Stomach (tissue), 9 donors: ENCODE data around the gene SLC44A1. TPM values are rescaled to one million over a fixed set of nuclear protein-coding genes. Genes with fewer than 3 reads are reported as not detected.

ENCODE experiments used
- DNase-seq, 2 donors: peaks; one replicate each; pipeline versions ENCODE4 v3.0.0 to v3.0.0-alpha.2; 2013 to 2019
- H3K27ac ChIP-seq, 5 donors: fragments of 200-600 bp in 4 of 5; sonication (generic) in 4 of 5; one replicate each; pipeline ENCODE4 v1.5.1; 2013 to 2019; ENCODE audit warnings: mild to moderate bottlenecking in 1 of 5, moderate library complexity in 1 of 5
- H3K27me3 ChIP-seq, 3 donors: fragments of 200-600 bp; sonication (generic); one replicate each; pipeline ENCODE4 v1.5.1; 2017 to 2019; ENCODE audit warnings: mixed run types in 1 of 3
- H3K36me3 ChIP-seq, 4 donors: fragments of 200-600 bp; sonication (generic); 1 replicate in 3 of 4; 2 replicates in 1 of 4; pipeline ENCODE4 v1.5.1; 2016 to 2019
- H3K4me1 ChIP-seq, 4 donors: fragments of 200-600 bp; sonication (generic); one replicate each; pipeline ENCODE4 v1.5.1; 2016 to 2019
- H3K4me3 ChIP-seq, 4 donors: fragments of 200-600 bp; sonication (generic) in 3 of 4; one replicate each; pipeline ENCODE4 v1.5.1; 2016 to 2019; ENCODE audit warnings: mild to moderate bottlenecking in 1 of 4
- H3K9me3 ChIP-seq, 4 donors: fragments of 200-600 bp; sonication (generic); one replicate each; pipeline ENCODE4 v1.5.1; 2016 to 2019
- EP300 ChIP-seq: sonication (generic); formaldehyde crosslinking; IDR thresholded peaks from one replicate; pipeline ENCODE4 v1.6.1; 2017; ENCODE audit warnings: antibody characterized with exemption
- POLR2A ChIP-seq, 4 donors: fragments of 450-650 bp; IDR thresholded peaks; one replicate each; pipeline ENCODE4 v1.6.1; 2016; ENCODE audit warnings: antibody characterized with exemption in 4 of 4, control low read depth in 2 of 4, mild to moderate bottlenecking in 1 of 4, moderate library complexity in 1 of 4
- POLR2AphosphoS5 ChIP-seq, 3 donors: sonication (generic); formaldehyde crosslinking; IDR thresholded peaks; one replicate each; pipeline ENCODE4 v1.6.1; 2016; ENCODE audit warnings: antibody characterized with exemption in 3 of 3
- WGBS, 5 donors: extraction: QIAGEN DNeasy Blood & Tissue Kit in 3 of 5; methylation state at CpG; one replicate each; pipeline versions ENCODE4 v1.1.5 to v1.1.7; 2013 to 2018; 5-methylcytosine and 5-hydroxymethylcytosine counted together
- intact Hi-C: fragments of 100-400 bp; cut with DNase I; formaldehyde crosslinking; loops from one replicate; pipeline ENCODE4 v1.15.1; 2023; ENCODE audit warnings: low total_unique reads
- polyA plus RNA-seq, 3 donors: library from polyadenylated mRNA; stranded (reverse); fragments of 200-250 nt; gene quantifications; one replicate each; pipeline ENCODE4 v1.2.3, GENCODE V29; 2013
- total RNA-seq, 5 donors: library from RNA; depleted of rRNA; stranded (reverse); fragments of >200 nt; gene quantifications; one replicate each; pipeline versions ENCODE4 v1.1.0 to v1.2.3, GENCODE V29; 2014 to 2016
- TF ChIP-seq, protein P1 (sequence below), 7 experiments: fragments of 450-650 bp in 4 of 7; fragments of 200-600 bp in 3 of 7; sonication (generic) in 3 of 7; IDR thresholded peaks; one replicate each; pipeline ENCODE4 v1.5.1; 2016 to 2019; ENCODE audit warnings: antibody characterized with exemption in 7 of 7, control low read depth in 2 of 7, mild to moderate bottlenecking in 1 of 7
- donor health status: healthy with polysubstance abuse.
- donor health status: Bipolar disorder and iron deficiency.
- donor health status: healthy.

The SLC44A1 gene
- total and polyA plus RNA-seq, 8 donors = 5.7 to 82.8 (median 16.1) TPM

DNA sequence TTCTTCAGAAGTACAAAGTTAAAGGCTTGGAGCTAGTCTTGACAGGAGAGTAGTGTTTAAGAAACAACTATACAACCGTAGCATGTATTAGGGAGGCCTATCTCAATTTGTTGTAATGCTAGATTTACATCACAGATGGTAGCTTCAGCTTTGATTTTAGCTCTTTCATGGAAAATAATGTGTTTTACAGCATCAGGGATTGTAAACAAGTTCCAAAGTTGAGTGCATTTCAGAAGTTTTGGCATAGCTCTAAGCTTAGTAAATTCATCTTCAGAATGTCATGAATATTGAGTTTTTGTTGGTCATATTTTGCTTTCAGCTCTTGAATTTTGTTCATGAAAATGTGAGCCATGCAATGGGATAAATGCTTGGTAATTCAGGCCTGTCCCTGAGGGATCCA, 30.7 kb downstream of the SLC44A1 start:
- Histone ChIP-seq H3K36me3 (no peaks in the 10 kb centered on the region), H3K4me1 (peaks cover 0 to 28% (median 9%) of the 10 kb centered on the region in 4 donors), H3K9me3 (no peaks in the 10 kb centered on the region), H3K27me3 (no peaks in the 10 kb centered on the region), H3K27ac (no peak overlapping the region), H3K4me3 (no peak overlapping the region)
- DNase-seq = no peak
- WGBS, 5 donors = 69 to 87% (median 76%) methylated on average over 1 of the region's 1 CpG
- TF ChIP-seq, protein P1, sequence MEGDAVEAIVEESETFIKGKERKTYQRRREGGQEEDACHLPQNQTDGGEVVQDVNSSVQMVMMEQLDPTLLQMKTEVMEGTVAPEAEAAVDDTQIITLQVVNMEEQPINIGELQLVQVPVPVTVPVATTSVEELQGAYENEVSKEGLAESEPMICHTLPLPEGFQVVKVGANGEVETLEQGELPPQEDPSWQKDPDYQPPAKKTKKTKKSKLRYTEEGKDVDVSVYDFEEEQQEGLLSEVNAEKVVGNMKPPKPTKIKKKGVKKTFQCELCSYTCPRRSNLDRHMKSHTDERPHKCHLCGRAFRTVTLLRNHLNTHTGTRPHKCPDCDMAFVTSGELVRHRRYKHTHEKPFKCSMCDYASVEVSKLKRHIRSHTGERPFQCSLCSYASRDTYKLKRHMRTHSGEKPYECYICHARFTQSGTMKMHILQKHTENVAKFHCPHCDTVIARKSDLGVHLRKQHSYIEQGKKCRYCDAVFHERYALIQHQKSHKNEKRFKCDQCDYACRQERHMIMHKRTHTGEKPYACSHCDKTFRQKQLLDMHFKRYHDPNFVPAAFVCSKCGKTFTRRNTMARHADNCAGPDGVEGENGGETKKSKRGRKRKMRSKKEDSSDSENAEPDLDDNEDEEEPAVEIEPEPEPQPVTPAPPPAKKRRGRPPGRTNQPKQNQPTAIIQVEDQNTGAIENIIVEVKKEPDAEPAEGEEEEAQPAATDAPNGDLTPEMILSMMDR (IDR thresholded peaks at IDR 0.05) = no peak
- TF ChIP-seq POLR2AphosphoS5 (IDR thresholded peaks at IDR 0.05) = no peak
- TF ChIP-seq POLR2A (IDR thresholded peaks at IDR 0.05) = no peak
- no peak for TF ChIP-seq EP300
- intact Hi-C loops = no loop called here

DNA sequence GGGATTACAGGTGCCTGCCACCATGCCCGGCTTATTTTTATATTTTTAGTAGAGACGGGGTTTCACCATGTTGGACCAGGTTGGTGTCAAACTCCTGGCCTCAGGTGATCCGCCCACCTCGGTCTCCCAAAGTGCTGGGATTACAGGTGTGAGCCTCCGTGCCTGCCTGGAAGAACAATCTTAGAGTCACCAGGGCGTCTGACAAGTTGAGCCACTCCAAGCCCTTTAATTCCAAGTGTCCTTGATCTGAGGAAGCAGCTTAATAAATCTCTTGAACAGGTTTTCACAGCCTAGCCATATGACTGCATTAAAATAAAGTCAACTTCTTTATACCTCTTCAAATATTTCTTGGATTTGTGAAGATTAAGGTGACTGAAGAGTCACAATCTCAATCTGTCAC, 31.5 kb downstream of the SLC44A1 start:
- H3K4me1 ChIP-seq = peaks cover 0 to 24% (median 9%) of the 10 kb centered on the region in 4 donors
- no peaks in the 10 kb centered on the region for H3K27me3 ChIP-seq
- 75 to 90% (median 86%) methylated on average over 6 of the region's 6 CpGs for WGBS, 5 donors
- H3K9me3 ChIP-seq = no peaks in the 10 kb centered on the region
- DNase-seq = no peak
- intact Hi-C loops = no loop called here
- H3K27ac ChIP-seq = peak overlapping the region in 1 of 5 donors; percentile 21
- TF ChIP-seq POLR2A (IDR thresholded peaks at IDR 0.05) = no peak
- no peak for TF ChIP-seq EP300
- TF ChIP-seq POLR2AphosphoS5 (IDR thresholded peaks at IDR 0.05) = no peak
- TF ChIP-seq, protein P1 (IDR thresholded peaks at IDR 0.05) = no peak
- H3K4me3 ChIP-seq = no peak overlapping the region
- H3K36me3 ChIP-seq = no peaks in the 10 kb centered on the region

DNA sequence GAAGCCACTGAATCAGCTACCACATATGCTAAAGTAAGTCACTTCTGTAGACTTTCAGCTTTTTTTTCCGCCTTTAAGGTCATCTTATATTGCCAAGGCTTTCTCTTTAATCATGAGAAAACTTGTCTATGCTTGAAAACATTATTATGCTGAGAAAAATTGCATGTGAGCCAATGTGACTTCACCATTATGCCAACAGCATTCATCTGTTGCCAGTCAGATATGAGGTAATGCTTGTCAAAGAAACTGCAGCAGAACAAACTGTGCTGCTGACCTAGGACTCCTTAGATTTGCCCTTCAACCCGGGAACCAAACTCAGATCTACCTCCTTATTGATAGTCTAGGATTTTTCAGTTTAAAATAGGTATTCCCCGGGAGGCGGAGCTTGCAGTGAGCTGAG, 34.3 kb downstream of the SLC44A1 start:
- H3K27me3 ChIP-seq = no peaks in the 10 kb centered on the region
- intact Hi-C loops = no loop called here
- 72 to 85% (median 82%) methylated on average over 4 of the region's 4 CpGs for WGBS, 5 donors
- H3K9me3 ChIP-seq = no peaks in the 10 kb centered on the region
- no peaks in the 10 kb centered on the region for H3K36me3 ChIP-seq
- DNase-seq = no peak
- peaks cover 0 to 26% (median 13%) of the 10 kb centered on the region in 4 donors for H3K4me1 ChIP-seq
- TF ChIP-seq POLR2AphosphoS5 (IDR thresholded peaks at IDR 0.05) (no peak), EP300 (no peak), POLR2A (IDR thresholded peaks at IDR 0.05) (no peak)
- TF ChIP-seq, protein P1 (IDR thresholded peaks at IDR 0.05) = no peak
- H3K4me3 ChIP-seq = no peak overlapping the region
- no peak overlapping the region for H3K27ac ChIP-seq

DNA sequence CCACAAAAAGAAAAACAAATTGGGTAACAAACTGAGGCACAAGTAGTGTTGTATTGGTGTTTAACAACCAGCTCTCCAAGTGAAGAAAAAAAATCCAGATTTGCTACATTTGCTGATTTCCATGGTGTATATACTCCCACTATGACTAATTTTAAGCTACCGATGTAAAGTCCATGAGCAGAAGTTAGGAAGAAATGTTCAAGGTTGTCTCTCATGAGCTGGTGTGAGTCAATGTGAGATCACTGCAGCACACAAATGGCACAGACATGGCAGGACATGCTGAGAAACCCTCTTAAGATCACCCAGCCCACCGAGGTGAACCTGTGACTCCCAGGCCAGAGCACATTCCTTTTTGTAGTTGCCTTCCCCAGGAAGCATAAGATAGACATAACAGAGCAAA, 36.2 kb downstream of the SLC44A1 start:
- Histone ChIP-seq H3K27ac (no peak overlapping the region), H3K4me1 (peaks cover 0 to 20% (median 11%) of the 10 kb centered on the region in 4 donors), H3K4me3 (no peak overlapping the region), H3K36me3 (no peaks in the 10 kb centered on the region), H3K9me3 (no peaks in the 10 kb centered on the region), H3K27me3 (no peaks in the 10 kb centered on the region)
- no peak for DNase-seq
- 84 to 91% (median 85%) methylated on average over 2 of the region's 2 CpGs for WGBS, 5 donors
- intact Hi-C loops = no loop called here
- TF ChIP-seq, protein P1 (IDR thresholded peaks at IDR 0.05) = no peak
- TF ChIP-seq POLR2AphosphoS5 (IDR thresholded peaks at IDR 0.05) (no peak), POLR2A (IDR thresholded peaks at IDR 0.05) (no peak), EP300 (no peak)
